T-helper 1 cell (primary cell): ENCODE data around the gene CSTB.

Experiments
- DNase-seq, 5 donors: peaks; one replicate each; pipeline ENCODE4 v3.0.0-alpha.2; 2012 to 2020

Gene CSTB

DNA sequence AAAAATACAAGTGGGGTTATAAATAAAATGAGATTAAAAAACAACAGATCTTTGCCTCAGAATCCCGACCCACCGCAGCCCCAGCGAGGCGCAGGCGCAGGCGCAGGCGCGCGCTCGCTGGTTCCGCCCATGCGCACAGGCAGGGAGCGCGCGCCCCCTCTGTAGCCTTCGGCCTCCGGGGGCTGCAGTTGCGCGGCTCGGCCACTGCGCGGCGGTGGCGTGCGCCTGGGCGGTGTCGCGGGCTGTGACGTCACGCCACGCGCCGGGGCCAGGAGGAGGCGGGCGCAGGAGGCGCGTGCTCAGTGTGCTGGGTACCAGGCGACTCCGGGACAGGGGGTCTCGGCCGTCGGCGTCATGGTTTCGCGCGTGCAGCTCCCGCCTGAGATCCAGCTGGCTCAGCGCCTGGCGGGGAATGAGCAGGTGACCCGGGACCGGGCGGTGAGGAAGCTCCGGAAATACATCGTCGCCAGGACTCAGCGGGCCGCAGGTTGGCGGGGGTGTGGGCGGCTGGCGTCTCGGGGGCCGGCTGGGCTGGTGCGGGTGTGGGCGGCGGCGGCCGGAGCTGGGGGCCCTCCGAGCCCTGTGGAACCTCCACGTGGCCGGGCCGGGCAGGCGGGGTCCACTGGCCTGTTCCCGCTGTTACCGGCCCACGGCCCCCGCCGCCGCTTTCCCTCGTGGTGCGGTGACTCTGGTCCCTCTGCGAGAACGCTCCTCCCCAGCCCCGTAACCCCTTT is 13.3 kb upstream of the CSTB start, which contains the start of gene RRP1:
Gene RRP1 (plus strand): TSS at position 302 of the 734 bp plus-strand sequence. CDS start 53 bp downstream, at position 355.
- peak; percentile 88 to 95 (median 88) for DNase-seq

- no peak for DNase-seq
Measured at GRCh38 chr21:43786807-43787440, 10.8 kb upstream of the CSTB start.

DNA sequence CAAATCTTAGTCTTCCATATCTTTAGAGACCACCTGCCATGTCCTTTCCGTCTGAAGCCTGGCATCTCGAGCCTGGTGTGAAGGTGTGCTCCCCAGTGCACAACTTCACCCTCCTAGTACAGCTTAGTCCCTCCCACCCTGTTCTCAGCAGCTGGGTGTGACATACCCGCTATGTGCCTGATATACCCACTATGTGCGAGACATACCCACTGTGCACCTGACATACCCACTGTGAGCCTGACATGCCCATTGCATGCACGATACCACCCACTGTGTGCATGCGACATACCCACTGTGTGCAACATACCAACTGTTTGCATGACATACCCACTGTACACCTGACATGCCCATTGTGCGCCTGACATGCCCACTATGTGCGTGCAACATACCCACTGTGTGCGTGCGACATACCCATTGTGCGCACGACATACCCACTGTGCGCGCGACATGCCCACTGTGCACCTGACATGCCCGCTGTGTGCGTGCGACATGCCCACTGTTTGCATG is 10.2 kb upstream of the CSTB start:
- peak in 1 of 5 donors; percentile 18 for DNase-seq

- no peak for DNase-seq
Measured at GRCh38 chr21:43785134-43785533, 9.0 kb upstream of the CSTB start.

- no peak for DNase-seq
Measured at GRCh38 chr21:43783098-43783700, 7.1 kb upstream of the CSTB start.

DNA sequence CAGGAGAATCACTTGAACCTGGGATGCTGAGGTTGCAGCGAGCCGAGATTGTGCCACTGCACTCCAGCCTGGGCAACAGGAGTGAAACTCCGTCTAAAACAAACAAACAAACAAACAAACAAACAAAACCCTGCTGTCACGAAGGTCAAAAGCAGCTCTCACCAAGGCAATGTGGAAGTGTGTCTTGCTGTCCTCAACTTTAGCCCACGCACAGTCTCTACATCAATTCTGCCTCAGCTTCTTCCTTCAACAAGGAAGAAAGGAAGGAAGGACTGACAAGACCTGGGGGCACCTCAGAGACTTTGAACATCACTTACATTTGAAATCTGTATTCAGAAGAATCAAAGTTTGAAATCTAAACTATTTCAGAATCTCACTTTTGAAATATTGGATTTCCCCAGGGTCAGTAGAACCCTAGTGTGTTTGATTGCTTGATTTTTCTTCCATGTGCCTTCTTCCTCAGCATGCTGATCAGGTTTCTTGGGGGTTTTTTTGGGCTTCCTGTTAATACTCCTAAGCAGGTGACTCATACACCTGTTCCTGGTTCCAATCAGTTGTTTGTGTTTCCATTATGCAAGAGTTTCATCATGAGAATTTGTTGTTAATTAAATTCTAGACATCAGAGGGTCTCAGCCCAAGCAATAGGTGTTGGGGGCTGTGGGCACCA is 6.5 kb upstream of the CSTB start:
- peak in 1 of 5 donors; percentile 15 for DNase-seq

- no peak for DNase-seq
Measured at GRCh38 chr21:43781846-43782245, 5.7 kb upstream of the CSTB start.

GRCh38 chr21:43779660-43780059 is 3.6 kb upstream of the CSTB start:
- DNase-seq, result no peak

DNA sequence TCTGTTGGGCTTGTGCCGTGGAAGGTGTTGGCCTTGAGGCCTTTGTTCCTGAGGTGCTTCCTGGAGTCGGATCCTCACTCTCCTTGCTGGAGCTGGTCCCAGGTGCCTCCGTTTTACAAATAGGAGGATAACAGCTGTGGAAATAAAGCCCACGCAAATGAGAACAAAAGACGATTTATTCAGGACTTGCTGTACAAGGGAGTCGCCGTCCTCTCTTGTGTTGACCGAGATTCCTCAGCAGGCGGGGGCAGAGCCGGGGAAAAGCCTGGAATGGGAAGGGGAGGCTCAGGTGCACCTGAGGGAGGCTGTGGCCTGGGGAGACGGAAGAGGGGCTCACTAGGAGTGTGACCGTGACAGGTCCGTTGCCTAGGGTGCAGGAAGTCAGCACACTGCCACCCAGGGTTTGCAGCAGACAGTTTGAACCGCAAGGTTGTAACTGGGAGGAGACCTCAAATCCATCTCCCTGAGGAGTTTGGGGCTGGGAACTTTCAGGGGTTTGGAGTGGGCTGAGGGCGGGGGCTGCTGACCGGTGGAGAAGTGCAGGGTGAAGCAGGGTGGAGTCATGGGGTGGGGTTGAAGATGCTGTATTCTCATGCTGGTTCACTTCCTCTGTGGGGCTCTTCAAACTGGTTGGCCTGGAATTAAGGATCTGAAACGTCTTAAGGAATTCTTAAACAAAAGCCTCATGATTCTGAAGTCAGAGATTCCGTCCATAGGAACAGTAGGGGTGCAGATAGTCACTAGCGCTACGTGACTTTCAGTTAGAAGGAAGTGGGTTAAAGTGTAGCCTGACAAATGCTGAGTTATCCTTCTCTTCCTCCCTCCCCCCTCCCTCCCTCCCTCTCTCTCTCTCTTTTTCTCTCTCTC is 2.6 kb upstream of the CSTB start:
- DNase-seq, result peak in 1 of 5 donors; percentile 51

GRCh38 chr21:43777953-43778352 is 1.8 kb upstream of the CSTB start:
- DNase-seq, result no peak

- DNase-seq, result no peak
Measured at GRCh38 chr21:43775190-43775589, 918 bp downstream of the CSTB start.

- no peak for DNase-seq
Measured at GRCh38 chr21:43774163-43774562, 1.9 kb downstream of the CSTB start.

GRCh38 chr21:43772425-43772821 is 3.7 kb downstream of the CSTB start:
- DNase-seq, result no peak

GRCh38 chr21:43771698-43772424 is 4.2 kb downstream of the CSTB start:
- DNase-seq, result no peak

DNA sequence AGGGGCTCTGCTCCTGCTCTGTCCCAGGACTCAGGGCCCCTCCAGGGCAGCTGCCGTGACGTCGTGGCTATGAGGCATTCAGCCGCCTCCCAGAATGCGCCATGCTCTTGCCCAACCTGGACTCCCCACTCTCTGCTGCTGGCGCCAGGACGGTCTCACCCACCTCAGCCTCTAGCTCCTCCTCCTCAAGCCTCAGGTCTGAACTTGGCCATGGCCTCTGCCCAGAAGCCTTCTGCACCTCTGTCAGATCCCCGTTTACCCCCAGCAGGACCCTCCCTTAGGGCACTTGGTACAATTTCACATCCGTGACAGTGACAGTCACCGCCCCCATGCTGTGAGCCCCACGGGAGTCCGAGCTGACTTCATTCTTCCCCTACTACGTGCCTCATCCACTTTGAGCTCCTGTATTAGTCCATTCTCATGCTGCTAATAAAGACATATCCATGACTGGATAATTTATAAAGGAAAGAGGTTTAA is 4.9 kb downstream of the CSTB start:
- no peak for DNase-seq

DNA sequence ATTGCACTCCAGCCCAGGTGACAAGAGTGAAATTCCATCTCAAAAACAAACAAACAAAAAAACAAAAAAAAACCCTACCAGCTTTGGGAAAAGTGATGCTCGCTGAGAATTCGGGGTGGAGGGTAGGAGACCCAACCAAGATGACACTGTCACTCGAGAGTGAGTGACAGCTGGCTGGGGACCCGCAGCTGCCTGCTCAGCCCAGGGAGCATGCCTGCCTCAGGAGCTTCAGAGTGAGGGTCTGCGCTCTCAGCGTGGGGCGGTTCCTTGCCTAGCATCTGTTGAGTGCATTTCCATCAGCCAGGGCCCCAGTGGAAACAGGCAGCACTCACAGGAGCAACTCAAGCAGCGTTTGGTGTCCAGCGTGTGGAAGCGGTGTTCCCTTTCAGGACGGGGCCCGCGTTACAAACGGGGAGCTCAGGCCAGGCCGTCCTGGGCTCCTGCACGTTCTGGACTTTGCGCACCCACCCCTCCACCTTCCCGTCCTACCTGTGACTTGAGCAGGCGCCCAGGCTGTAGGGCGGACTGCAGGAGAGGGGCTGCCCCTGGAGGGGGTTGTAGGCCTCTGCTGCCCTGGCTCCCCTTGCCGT is 5.9 kb downstream of the CSTB start:
- no peak for DNase-seq

GRCh38 chr21:43769325-43769958 is 6.7 kb downstream of the CSTB start:
- no peak for DNase-seq

- DNase-seq, result no peak
Measured at GRCh38 chr21:43768868-43769167, 7.3 kb downstream of the CSTB start.

- no peak for DNase-seq
Measured at GRCh38 chr21:43767984-43768867, 7.9 kb downstream of the CSTB start.
